Endothelial cell of umbilical vein (primary cell): ENCODE data around the gene STK39. TPM values are rescaled to one million over a fixed set of nuclear protein-coding genes. Genes with fewer than 3 reads are reported as not detected.

Experiments used
- BruUV-seq: library from RNA; stranded (reverse); fragments of 400-500 nt; replicated peaks from 2 replicates; lab custom pipeline; 2021; lab: Mats Ljungman, UMichigan
- CTCF ChIA-PET: fragments of 300-600, 350-600 bp; sonication (Branson Sonifier 250); formaldehyde crosslinking; loops from one replicate; lab custom pipeline; 2021; ENCODE audit warnings: antibody characterized with exemption, inconsistent platforms; lab: Charles Lee
- POLR2A ChIA-PET: fragments of 300-600, 350-600 bp; sonication (Branson Sonifier 250); formaldehyde crosslinking; loops from one replicate; lab custom pipeline; 2021; ENCODE audit warnings: antibody characterized with exemption, inconsistent platforms; lab: Charles Lee
- DNase-seq: peaks from one replicate; pipeline ENCODE4 v3.0.0-alpha.2; 2011; ENCODE audit warnings: low read depth, low spot score
- FAIRE-seq: peaks from 2 replicates; lab custom pipeline; 2011; peaks lifted over from hg19 to GRCh38; lab: Jason Lieb, UNC
- H2AFZ ChIP-seq: 2 replicates; pipeline ENCODE4 v1.6.0; 2012; ENCODE audit warnings: low read depth, low read length, control low read depth, inconsistent platforms
- H3K27ac ChIP-seq: 2 replicates; pipeline ENCODE4 v1.5.1; 2011; ENCODE audit warnings: low read depth, mild to moderate bottlenecking, control low read depth, low read length, moderate library complexity; ENCODE audit not compliant: insufficient read depth
- H3K27me3 ChIP-seq, 2 experiments: 2 replicates each; pipeline versions ENCODE4 v1.6.0 to v1.6.1; 2011; ENCODE audit warnings: low read length in 2 of 2, mixed read lengths in 1 of 2; ENCODE audit not compliant: control insufficient read depth in 2 of 2, insufficient read depth in 2 of 2
- H3K36me3 ChIP-seq, 2 experiments: 2 replicates in 1 of 2; 3 replicates in 1 of 2; pipeline ENCODE4 v1.5.1; 2011; ENCODE audit warnings: low read length in 2 of 2, mild to moderate bottlenecking in 1 of 2, moderate library complexity in 1 of 2; ENCODE audit not compliant: control insufficient read depth in 2 of 2, insufficient read depth in 2 of 2; ENCODE audit errors: extremely low read depth in 1 of 2
- H3K4me1 ChIP-seq: 3 replicates; pipeline ENCODE4 v1.5.1; 2011; ENCODE audit warnings: mild to moderate bottlenecking, low read length; ENCODE audit not compliant: control insufficient read depth, insufficient read depth; ENCODE audit errors: extremely low read depth
- H3K4me2 ChIP-seq: 2 replicates; pipeline ENCODE4 v1.6.1; 2011; ENCODE audit warnings: low read length, control low read depth, mixed read lengths; ENCODE audit not compliant: insufficient read depth
- H3K4me3 ChIP-seq, 3 experiments: fragments of 200-600 bp in 1 of 3; sonication (generic), shearing (Covaris generic) in 1 of 3; replicated peaks in 1 of 3; 2 replicates each; pipeline ENCODE4 v1.5.1; 2011 to 2016; ENCODE audit warnings: control low read depth in 3 of 3, low read length in 3 of 3, mild to moderate bottlenecking in 2 of 3, inconsistent platforms in 1 of 3, low read depth in 1 of 3, moderate library complexity in 1 of 3; ENCODE audit not compliant: insufficient read depth in 1 of 3
- H3K79me2 ChIP-seq: 2 replicates; pipeline ENCODE4 v1.6.0; 2012; ENCODE audit warnings: low read length, inconsistent platforms; ENCODE audit not compliant: control insufficient read depth, insufficient read depth
- H3K9ac ChIP-seq: replicated peaks from 2 replicates; pipeline ENCODE3; 2011; ENCODE audit warnings: low read length, control low read depth; ENCODE audit not compliant: insufficient read depth; ENCODE audit errors: extremely low read depth
- H3K9me1 ChIP-seq: replicated peaks from 3 replicates; pipeline ENCODE4 v1.6.0; 2011; ENCODE audit warnings: mild to moderate bottlenecking, low read length; ENCODE audit not compliant: control insufficient read depth, insufficient read depth; ENCODE audit errors: extremely low read depth
- H3K9me3 ChIP-seq: replicated peaks from 2 replicates; pipeline ENCODE4 v1.5.1; 2012; ENCODE audit warnings: low read length, inconsistent platforms; ENCODE audit not compliant: control insufficient read depth, insufficient read depth
- H4K20me1 ChIP-seq: replicated peaks from 2 replicates; pipeline ENCODE3; 2011; ENCODE audit warnings: mild to moderate bottlenecking, low read length; ENCODE audit not compliant: control insufficient read depth, insufficient read depth; ENCODE audit errors: extremely low read depth
- EZH2 ChIP-seq: IDR thresholded peaks from 2 replicates; pipeline ENCODE4 v1.6.1; 2012; ENCODE audit warnings: borderline replicate concordance, low read depth, mild to moderate bottlenecking, moderate library complexity, low read length, inconsistent platforms; ENCODE audit not compliant: severe bottlenecking
- FOS ChIP-seq: IDR thresholded peaks from 2 replicates; pipeline ENCODE4 v1.6.1; 2011; ENCODE audit warnings: mild to moderate bottlenecking, low read length, moderate library complexity, borderline replicate concordance; ENCODE audit not compliant: insufficient read depth
- JUN ChIP-seq: IDR thresholded peaks from 2 replicates; pipeline ENCODE4 v1.6.1; 2011; ENCODE audit warnings: borderline replicate concordance, low read depth; ENCODE audit not compliant: insufficient read length, insufficient read depth
- MYC ChIP-seq: IDR thresholded peaks from one replicate; pipeline ENCODE4 v1.6.1; 2011; ENCODE audit warnings: mild to moderate bottlenecking, low read depth, low read length
- POLR2A ChIP-seq: IDR thresholded peaks from 2 replicates; pipeline ENCODE4 v1.6.1; 2012; ENCODE audit warnings: low read depth, mild to moderate bottlenecking, control low read depth, low read length
- POLR2AphosphoS5 ChIP-seq: IDR thresholded peaks from 2 replicates; pipeline ENCODE4 v1.6.1; 2012; ENCODE audit warnings: low read depth, mild to moderate bottlenecking, control low read depth, low read length, moderate library complexity; ENCODE audit not compliant: insufficient read depth
- dilution Hi-C: fragments of 300-500 bp; cut with MboI; formaldehyde crosslinking; loops from one replicate; pipeline ENCODE4 v1.15.0; 2019; ENCODE audit warnings: low sequenced_read_pairs; ENCODE audit not compliant: extremely low pct_ligation_motif_present
- intact Hi-C: fragments of 100-400 bp; cut with micrococcal nuclease; formaldehyde crosslinking; loops from one replicate; pipeline ENCODE4 v1.10.0; 2022
- polyA plus RNA-seq, 4 experiments: library from polyadenylated mRNA; depleted of rRNA in 3 of 4; stranded (reverse) in 3 of 4; unstranded in 1 of 4; fragments of >200 nt; gene quantifications; 2 replicates each; pipeline versions ENCODE4 v1.2.1 to v1.2.3, GENCODE V29; 2011 to 2012; ENCODE audit warnings: missing spikeins in 1 of 4
- total RNA-seq: library from RNA; stranded (reverse); gene quantifications from 2 replicates; pipeline ENCODE4 v1.2.3, GENCODE V29; 2021

Gene STK39
- total and polyA plus RNA-seq, 2 donors (not counting 3 experiments of a cell fraction or from before 2014, with no cell fraction given): 4.6 to 13.1 TPM

DNA sequence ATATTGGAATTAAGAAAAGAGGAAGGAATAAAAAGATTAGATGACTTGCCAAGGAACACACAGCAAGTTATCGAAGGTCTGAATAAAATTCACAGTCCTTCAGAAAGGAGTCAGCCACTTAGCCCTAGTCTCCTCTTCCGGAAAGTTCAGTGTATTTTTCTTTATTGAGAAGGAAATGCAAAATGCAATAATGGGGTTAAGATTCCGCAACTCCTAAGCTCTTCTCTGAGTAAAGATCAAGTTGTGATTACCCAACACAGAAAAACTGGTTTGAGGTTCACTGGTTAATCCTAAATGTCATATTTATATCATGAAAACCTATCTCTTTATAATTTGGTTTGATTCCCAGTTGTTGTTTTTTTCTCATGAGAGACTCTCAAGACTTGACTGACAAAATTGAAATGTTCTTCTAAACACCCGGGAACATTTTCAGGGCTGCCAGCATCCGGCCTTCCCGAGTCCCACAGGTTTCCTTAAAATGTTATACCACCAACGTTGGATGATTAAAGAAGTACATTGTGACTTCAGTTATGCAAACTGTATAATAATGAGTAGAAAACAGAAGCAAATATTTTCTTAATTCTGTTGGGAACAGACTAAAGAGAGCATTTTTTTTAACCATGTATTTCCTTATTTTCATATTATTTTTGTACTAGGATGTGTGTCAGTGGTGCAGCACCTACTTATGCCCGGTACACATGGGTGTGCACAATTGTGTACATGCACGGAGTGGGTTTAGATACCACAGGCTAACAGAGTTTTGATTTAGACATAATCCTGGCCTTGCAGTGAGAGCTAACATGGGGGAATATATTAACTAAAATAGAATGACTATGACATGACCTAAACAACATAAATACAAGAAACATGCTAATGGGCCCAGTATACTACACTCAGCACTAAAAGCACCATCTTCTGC is 100.2 kb downstream of the STK39 start:
- no peaks in the 10 kb centered on the region for H3K4me1 ChIP-seq
- H3K4me3 ChIP-seq: no peak overlapping the region
- no peaks in the 10 kb centered on the region for H3K36me3 ChIP-seq
- FAIRE-seq (peak; percentile 18), DNase-seq (no peak)
- no peak overlapping the region for H2AFZ ChIP-seq
- POLR2A ChIA-PET: no interaction called here
- no peaks in the 10 kb centered on the region for H3K9me3 ChIP-seq
- dilution Hi-C loops (no loop called here), intact Hi-C loops (no loop called here)
- CTCF ChIA-PET: no interaction called here
- TF ChIP-seq EZH2 (no peak), JUN (no peak), FOS (no peak), MYC (no peak), POLR2AphosphoS5 (no peak), POLR2A (no peak)
- H3K4me2 ChIP-seq: no peak overlapping the region
- H4K20me1 ChIP-seq: no peaks in the 10 kb centered on the region
- H3K27me3 ChIP-seq: no peaks in the 10 kb centered on the region
- no peaks in the 10 kb centered on the region for H3K9me1 ChIP-seq
- no peak overlapping the region for H3K9ac ChIP-seq
- no TSS peak for BruUV-seq
- H3K79me2 ChIP-seq: no peaks in the 10 kb centered on the region
- H3K27ac ChIP-seq: no peak overlapping the region
